Activated CD8-positive, alpha-beta T cell treated with anti-CD3 and anti-CD28 coated beads for 36 hours (primary cell): ENCODE results near the gene DNM3. TPM values are rescaled to one million over a fixed set of nuclear protein-coding genes. Genes with fewer than 3 reads are reported as not detected.

Source experiments
- ATAC-seq: fragments of 200-7000 bp; cut with Tn5 transposase; one replicate; pipeline ENCODE4 v1.10.0; 2021; ENCODE audit warnings: mild to moderate bottlenecking, moderate library complexity
- CTCF ChIA-PET: fragments of 350-600 bp; sonication (Branson Sonifier 250); formaldehyde crosslinking; loops from one replicate; lab custom pipeline; 2021; ENCODE audit warnings: antibody characterized with exemption; lab: Charles Lee
- POLR2A ChIA-PET: fragments of 350-600 bp; sonication (Branson Sonifier 250); formaldehyde crosslinking; loops from one replicate; lab custom pipeline; 2021; ENCODE audit warnings: antibody characterized with exemption; lab: Charles Lee
- DNase-seq: peaks from one replicate; pipeline ENCODE4 v3.0.0-alpha.2; 2020
- H3K27ac Mint-ChIP-seq: one replicate; pipeline ENCODE4 v1.8.0; 2021; ENCODE audit warnings: mild to moderate bottlenecking, mixed read lengths
- H3K27me3 Mint-ChIP-seq: one replicate; pipeline ENCODE4 v1.8.0; 2021; ENCODE audit warnings: mixed read lengths
- H3K36me3 Mint-ChIP-seq: one replicate; pipeline ENCODE4 v1.8.0; 2021; ENCODE audit warnings: low read depth, mixed read lengths
- H3K4me1 Mint-ChIP-seq: one replicate; pipeline ENCODE4 v1.8.0; 2021; ENCODE audit warnings: low read depth, mixed read lengths
- H3K4me3 Mint-ChIP-seq: one replicate; pipeline ENCODE4 v1.8.0; 2021; ENCODE audit warnings: mild to moderate bottlenecking, moderate library complexity, mixed read lengths
- H3K9me3 Mint-ChIP-seq: one replicate; pipeline ENCODE4 v1.8.0; 2021; ENCODE audit warnings: mixed read lengths
- intact Hi-C: fragments of 100-400 bp; cut with micrococcal nuclease; formaldehyde crosslinking; loops from one replicate; pipeline ENCODE4 v1.10.0; 2022
- total RNA-seq, 2 experiments: library from RNA; stranded (reverse); gene quantifications; one replicate each; pipeline ENCODE4 v1.2.3, GENCODE V29; 2021
- TF ChIP-seq, protein P1 (sequence below): fragments of 200-600 bp; IDR thresholded peaks from one replicate; pipeline ENCODE4 v1.8.0; 2022; ENCODE audit warnings: antibody characterized with exemption, mild to moderate bottlenecking

Gene DNM3
- total RNA-seq, 2 experiments from 2014 or later = 0.58 to 1.1 TPM

DNA sequence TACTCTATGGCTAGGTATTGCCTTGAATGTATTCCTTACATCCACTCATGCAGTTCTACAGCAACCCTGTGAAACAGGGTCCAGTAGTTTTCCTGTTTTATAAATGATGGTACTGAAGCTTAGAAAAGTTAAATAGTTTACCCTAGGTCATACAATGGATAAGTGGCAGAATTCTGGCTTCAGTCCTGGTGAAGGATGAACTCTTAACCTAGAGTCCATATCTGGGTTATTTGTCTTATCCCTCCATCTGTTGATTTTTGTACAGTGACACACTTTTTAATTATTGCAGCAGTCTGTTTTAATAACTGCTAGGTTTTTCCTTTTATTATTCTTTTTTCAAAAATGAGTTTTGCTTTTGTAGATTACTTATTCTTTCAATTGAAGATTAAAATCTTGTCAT is 263.9 kb downstream of the DNM3 start:
- Mint-ChIP-seq H3K4me3 (no peak overlapping the region), H3K36me3 (no peaks in the 10 kb centered on the region), H3K27me3 (no peaks in the 10 kb centered on the region), H3K9me3 (no peaks in the 10 kb centered on the region), H3K27ac (no peak overlapping the region), H3K4me1 (no peaks in the 10 kb centered on the region)
- DNase-seq (no peak), ATAC-seq (no peak)
- CTCF ChIA-PET = no interaction called here
- POLR2A ChIA-PET = no interaction called here
- TF ChIP-seq, protein P1, sequence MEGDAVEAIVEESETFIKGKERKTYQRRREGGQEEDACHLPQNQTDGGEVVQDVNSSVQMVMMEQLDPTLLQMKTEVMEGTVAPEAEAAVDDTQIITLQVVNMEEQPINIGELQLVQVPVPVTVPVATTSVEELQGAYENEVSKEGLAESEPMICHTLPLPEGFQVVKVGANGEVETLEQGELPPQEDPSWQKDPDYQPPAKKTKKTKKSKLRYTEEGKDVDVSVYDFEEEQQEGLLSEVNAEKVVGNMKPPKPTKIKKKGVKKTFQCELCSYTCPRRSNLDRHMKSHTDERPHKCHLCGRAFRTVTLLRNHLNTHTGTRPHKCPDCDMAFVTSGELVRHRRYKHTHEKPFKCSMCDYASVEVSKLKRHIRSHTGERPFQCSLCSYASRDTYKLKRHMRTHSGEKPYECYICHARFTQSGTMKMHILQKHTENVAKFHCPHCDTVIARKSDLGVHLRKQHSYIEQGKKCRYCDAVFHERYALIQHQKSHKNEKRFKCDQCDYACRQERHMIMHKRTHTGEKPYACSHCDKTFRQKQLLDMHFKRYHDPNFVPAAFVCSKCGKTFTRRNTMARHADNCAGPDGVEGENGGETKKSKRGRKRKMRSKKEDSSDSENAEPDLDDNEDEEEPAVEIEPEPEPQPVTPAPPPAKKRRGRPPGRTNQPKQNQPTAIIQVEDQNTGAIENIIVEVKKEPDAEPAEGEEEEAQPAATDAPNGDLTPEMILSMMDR = no peak
- intact Hi-C loops = no loop called here

DNA sequence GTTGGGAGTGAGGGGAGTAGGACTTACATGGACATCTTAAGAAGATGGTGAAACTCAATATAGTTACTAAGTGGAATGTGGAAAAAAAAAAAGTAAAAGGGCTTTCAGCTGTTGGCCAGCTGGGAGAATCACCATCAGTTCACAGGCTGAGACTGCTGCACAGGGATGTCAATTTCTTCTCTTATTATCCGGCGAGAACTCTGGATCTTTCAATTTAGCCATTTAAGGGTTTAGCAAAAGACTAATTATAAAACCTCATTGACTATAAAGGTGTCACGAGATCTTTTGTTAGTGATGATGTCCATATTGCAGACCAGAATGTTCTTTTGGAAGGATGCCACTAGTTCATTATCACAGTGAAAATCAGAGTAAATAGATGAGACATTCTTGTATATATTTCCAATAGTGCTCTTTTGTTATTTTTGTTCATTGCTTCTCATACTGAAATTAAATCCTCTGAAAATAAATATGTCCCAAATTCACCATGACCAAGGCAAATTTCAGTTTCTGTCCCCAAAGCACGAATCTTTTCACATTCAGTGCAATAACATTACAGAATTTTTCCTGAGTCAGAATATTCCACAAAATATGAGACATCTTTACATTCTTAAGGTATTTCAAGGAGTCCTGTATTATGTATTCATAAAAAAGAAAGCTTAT is 266.1 kb downstream of the DNM3 start:
- DNase-seq (no peak), ATAC-seq (no peak)
- Mint-ChIP-seq H3K4me3 (no peak overlapping the region), H3K27ac (no peak overlapping the region), H3K4me1 (no peaks in the 10 kb centered on the region), H3K36me3 (no peaks in the 10 kb centered on the region), H3K27me3 (no peaks in the 10 kb centered on the region), H3K9me3 (no peaks in the 10 kb centered on the region)
- TF ChIP-seq, protein P1 = no peak
- intact Hi-C loops = no loop called here
- ChIA-PET CTCF (interaction anchor here (1.4 to 1.8 kb wide), 2 partner anchors 17 to 292 kb away, joined by 3 to 4 read pairs; no protein-coding TSS in a partner anchor), POLR2A (interaction anchor here (1.4 kb wide), 1 partner anchor 14 kb away, joined by 3 read pairs; no protein-coding TSS in a partner anchor)

DNA sequence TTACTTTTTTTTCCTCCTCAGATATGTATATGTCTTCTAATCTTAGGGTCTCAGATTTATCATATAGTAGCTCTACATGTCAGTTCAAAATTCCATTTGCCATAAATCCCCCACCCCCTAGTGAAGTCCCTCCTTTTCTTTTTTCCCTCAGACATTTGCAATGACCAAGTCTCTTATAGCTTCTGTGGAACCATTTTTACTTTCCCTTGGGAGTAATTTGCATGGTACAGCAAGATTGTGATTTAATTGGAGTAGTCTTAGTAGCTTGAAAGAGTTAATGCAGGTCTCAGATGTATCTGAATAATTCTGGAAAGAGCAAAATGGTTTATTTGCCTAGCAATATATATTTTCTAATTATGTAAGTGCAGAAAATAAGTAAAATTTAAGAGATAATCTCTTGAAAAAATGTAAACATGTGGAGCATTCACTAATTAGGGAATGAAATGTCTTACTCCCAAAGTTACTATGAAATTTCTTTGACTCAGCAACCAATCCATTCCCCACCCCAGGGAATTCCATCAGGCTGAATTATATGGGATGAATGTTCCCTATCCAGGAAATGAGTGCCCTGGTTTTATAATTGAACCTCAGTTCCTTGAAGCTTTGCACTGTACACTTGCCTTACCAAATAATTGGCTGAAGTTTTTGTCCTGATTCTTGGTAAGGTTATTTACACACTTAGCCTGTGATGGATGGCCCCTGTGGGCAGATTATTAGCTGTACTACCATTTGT is 267.0 kb downstream of the DNM3 start:
- intact Hi-C loops = no loop called here

DNA sequence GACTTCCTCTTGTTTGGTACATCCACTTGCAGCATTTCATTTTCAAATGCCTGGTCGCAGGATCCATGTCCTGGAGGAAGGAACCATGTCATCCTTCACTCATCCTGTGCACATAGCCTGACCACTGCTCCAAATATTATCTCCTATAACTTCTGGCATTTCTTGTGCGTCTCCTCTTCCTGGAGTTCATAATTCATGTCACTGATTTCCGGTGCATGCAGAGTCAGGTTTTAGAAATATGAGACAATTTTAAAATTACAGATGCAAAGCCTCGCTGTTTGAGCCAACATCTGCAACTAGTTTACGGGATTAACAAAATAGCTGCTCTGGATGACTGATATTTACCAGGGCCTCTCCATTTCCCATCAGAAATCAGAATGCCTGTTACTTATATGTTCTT is 268.1 kb downstream of the DNM3 start:
- TF ChIP-seq, protein P1 = no peak
- DNase-seq = no peak
- no peaks in the 10 kb centered on the region for H3K27me3 Mint-ChIP-seq
- no peak overlapping the region for H3K4me3 Mint-ChIP-seq
- no peaks in the 10 kb centered on the region for H3K4me1 Mint-ChIP-seq
- no peaks in the 10 kb centered on the region for H3K9me3 Mint-ChIP-seq
- POLR2A ChIA-PET = interaction anchor here (1.4 kb wide), 1 partner anchor 12 kb away, joined by 3 read pairs; no protein-coding TSS in a partner anchor
- no peak for ATAC-seq
- intact Hi-C loops = no loop called here
- H3K27ac Mint-ChIP-seq = no peak overlapping the region
- CTCF ChIA-PET = interaction anchor here (1.4 to 1.8 kb wide), 3 partner anchors 19 to 290 kb away, joined by 4 read pairs; no protein-coding TSS in a partner anchor
- H3K36me3 Mint-ChIP-seq = no peaks in the 10 kb centered on the region

More for the DNA sequence above, 267.0 kb downstream of the DNM3 start:
- Mint-ChIP-seq H3K4me1 (no peaks in the 10 kb centered on the region), H3K9me3 (no peaks in the 10 kb centered on the region), H3K27me3 (no peaks in the 10 kb centered on the region), H3K4me3 (no peak overlapping the region), H3K27ac (no peak overlapping the region), H3K36me3 (no peaks in the 10 kb centered on the region)
- ChIA-PET POLR2A (interaction anchor here (0.8 to 1.4 kb wide), 2 partner anchors 13 to 16 kb away, joined by 3 read pairs; no protein-coding TSS in a partner anchor), CTCF (interaction anchor here (0.6 to 1.8 kb wide), 5 partner anchors 16 to 292 kb away, joined by 3 to 4 read pairs (median 4); no protein-coding TSS in a partner anchor)
- TF ChIP-seq, protein P1 = no peak
- DNase-seq (no peak), ATAC-seq (no peak)

DNA sequence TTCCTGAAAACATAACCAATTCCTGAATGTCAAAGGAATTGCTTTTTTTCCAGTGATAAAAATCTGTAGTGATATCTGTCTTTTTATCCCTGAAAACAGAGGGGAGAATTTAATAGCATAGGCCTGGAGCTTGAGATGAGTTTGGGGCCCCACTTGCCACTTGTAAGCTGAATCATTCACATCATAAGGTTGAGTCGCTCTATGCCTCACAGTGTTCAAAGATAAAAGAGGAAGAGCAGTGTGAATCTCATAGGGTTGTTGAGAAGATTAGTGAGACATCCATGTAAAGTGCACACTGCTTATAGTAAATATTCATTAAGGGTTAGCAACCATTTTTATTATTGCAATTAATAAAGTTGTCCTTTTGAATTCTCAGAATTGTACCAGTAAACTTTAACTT is 271.3 kb downstream of the DNM3 start:
- H3K9me3 Mint-ChIP-seq = no peaks in the 10 kb centered on the region

More for the DNA sequence above, 271.3 kb downstream of the DNM3 start:
- intact Hi-C loops = no loop called here
- Mint-ChIP-seq H3K4me3 (no peak overlapping the region), H3K27me3 (no peaks in the 10 kb centered on the region), H3K27ac (no peak overlapping the region), H3K36me3 (no peaks in the 10 kb centered on the region), H3K4me1 (peaks cover 4% of the 10 kb centered on the region)
- TF ChIP-seq, protein P1 = no peak
- CTCF ChIA-PET = interaction anchor here (1.0 kb wide), 1 partner anchor 288 kb away, joined by 3 read pairs; no protein-coding TSS in a partner anchor
- no peak for ATAC-seq
- POLR2A ChIA-PET = no interaction called here
- no peak for DNase-seq
